ENCODE measurements around the gene CHODL. TPM values are rescaled to one million over a fixed set of nuclear protein-coding genes. Genes with fewer than 3 reads are reported as not detected.

CHODL gene
- total RNA-seq, 2 donors from 2014 or later = 1.5 to 5.3 TPM

GRCh38 chr21:18298228-18298627 is 53.6 kb downstream of the CHODL start:
- Histone ChIP-seq H3K27ac (no peak overlapping the region), H3K36me3 (no peaks in the 10 kb centered on the region), H3K27me3 (replicated peaks; ENCODE audit: insufficient read depth) (no peaks in the 10 kb centered on the region), H3K4me1 (ENCODE audit: control insufficient read depth in 1 of 2, low read depth in 2 of 2) (no peaks in the 10 kb centered on the region), H3K4me3 (no peak overlapping the region), H3K9me3 (no peaks in the 10 kb centered on the region)
- DNase-seq (ENCODE audit: low spot score) (no peak), ATAC-seq (ENCODE audit: insufficient number of reproducible peaks, low FRiP score, low read depth) (no peak)
- TF ChIP-seq, protein P1, sequence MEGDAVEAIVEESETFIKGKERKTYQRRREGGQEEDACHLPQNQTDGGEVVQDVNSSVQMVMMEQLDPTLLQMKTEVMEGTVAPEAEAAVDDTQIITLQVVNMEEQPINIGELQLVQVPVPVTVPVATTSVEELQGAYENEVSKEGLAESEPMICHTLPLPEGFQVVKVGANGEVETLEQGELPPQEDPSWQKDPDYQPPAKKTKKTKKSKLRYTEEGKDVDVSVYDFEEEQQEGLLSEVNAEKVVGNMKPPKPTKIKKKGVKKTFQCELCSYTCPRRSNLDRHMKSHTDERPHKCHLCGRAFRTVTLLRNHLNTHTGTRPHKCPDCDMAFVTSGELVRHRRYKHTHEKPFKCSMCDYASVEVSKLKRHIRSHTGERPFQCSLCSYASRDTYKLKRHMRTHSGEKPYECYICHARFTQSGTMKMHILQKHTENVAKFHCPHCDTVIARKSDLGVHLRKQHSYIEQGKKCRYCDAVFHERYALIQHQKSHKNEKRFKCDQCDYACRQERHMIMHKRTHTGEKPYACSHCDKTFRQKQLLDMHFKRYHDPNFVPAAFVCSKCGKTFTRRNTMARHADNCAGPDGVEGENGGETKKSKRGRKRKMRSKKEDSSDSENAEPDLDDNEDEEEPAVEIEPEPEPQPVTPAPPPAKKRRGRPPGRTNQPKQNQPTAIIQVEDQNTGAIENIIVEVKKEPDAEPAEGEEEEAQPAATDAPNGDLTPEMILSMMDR (IDR thresholded peaks at IDR 0.05) = no peak

Other genes starting within 250 kb of the CHODL start
- gene TMPRSS15, start 159.0 kb downstream of the CHODL start, total RNA-seq = not detected